HEK293 (cell line): ENCODE results near the gene RTL1.

Source experiments
- CTCF ChIP-seq: fragments of 450-650 bp; formaldehyde crosslinking; IDR thresholded peaks from 2 replicates; pipeline ENCODE4 v1.5.1; 2016; ENCODE audit warnings: missing biosample characterization, missing genetic modification characterization
- KLF9 ChIP-seq: fragments of 450-650 bp; formaldehyde crosslinking; IDR thresholded peaks from 2 replicates; pipeline ENCODE4 v1.5.1; 2016; ENCODE audit warnings: missing biosample characterization, missing genetic modification characterization, low read depth
- MYNN ChIP-seq: fragments of 450-650 bp; formaldehyde crosslinking; IDR thresholded peaks from 2 replicates; pipeline ENCODE4 v1.5.1; 2016; ENCODE audit warnings: missing biosample characterization, missing genetic modification characterization, borderline replicate concordance
- YY1 ChIP-seq: fragments of 450-650 bp; formaldehyde crosslinking; IDR thresholded peaks from 2 replicates; pipeline ENCODE4 v1.5.1; 2018; ENCODE audit warnings: missing biosample characterization, missing genetic modification characterization
- ZBTB8A ChIP-seq: fragments of 450-650 bp; formaldehyde crosslinking; IDR thresholded peaks from 2 replicates; pipeline ENCODE4 v1.5.1; 2016; ENCODE audit warnings: missing biosample characterization, missing genetic modification characterization
- ZNF433 ChIP-seq: fragments of 450-650 bp; formaldehyde crosslinking; IDR thresholded peaks from 2 replicates; pipeline ENCODE4 v1.5.1; 2016; ENCODE audit warnings: missing biosample characterization, missing genetic modification characterization, low read depth
- ZNF776 ChIP-seq: fragments of 450-650 bp; formaldehyde crosslinking; IDR thresholded peaks from 2 replicates; pipeline ENCODE4 v1.5.0; 2017; ENCODE audit warnings: missing biosample characterization, missing genetic modification characterization, borderline replicate concordance
- ZNF785 ChIP-seq: fragments of 450-650 bp; formaldehyde crosslinking; IDR thresholded peaks from 2 replicates; pipeline ENCODE4 v1.5.1; 2016; ENCODE audit warnings: missing biosample characterization, missing genetic modification characterization

- TF ChIP-seq YY1 (tag by site-specific recombination) = no peak
- TF ChIP-seq CTCF (tag by site-specific recombination) = no peak
- TF ChIP-seq MYNN (tag by site-specific recombination) = no peak
- TF ChIP-seq ZNF776 = no peak
- no peak for TF ChIP-seq ZNF433
- TF ChIP-seq ZBTB8A (tag by site-specific recombination) = no peak
- TF ChIP-seq ZNF785 (tag by site-specific recombination) = no peak
- TF ChIP-seq KLF9 = no peak
Measured at GRCh38 chr14:100909439-100909838, 5.9 kb upstream of the RTL1 start.
